B cell (primary cell): ENCODE measurements around the gene DGKQ. TPM values are rescaled to one million over a fixed set of nuclear protein-coding genes. Genes with fewer than 3 reads are reported as not detected.

ENCODE experiments used
- ATAC-seq: fragments of 200-7000 bp; cut with Tn5 transposase; one replicate; pipeline ENCODE4 v1.10.0; 2021; ENCODE audit warnings: low read depth, mild to moderate bottlenecking, moderate number of reproducible peaks, moderate library complexity
- CTCF ChIA-PET: fragments of 350-600 bp; sonication (Branson Sonifier 250); formaldehyde crosslinking; loops from one replicate; lab custom pipeline; 2021; ENCODE audit warnings: antibody characterized with exemption, inconsistent platforms; lab: Charles Lee
- POLR2A ChIA-PET: fragments of 350-600 bp; sonication (Branson Sonifier 250); formaldehyde crosslinking; loops from one replicate; lab custom pipeline; 2021; ENCODE audit warnings: antibody characterized with exemption; lab: Charles Lee
- DNase-seq: peaks from one replicate; pipeline ENCODE4 v3.0.0; 2013
- H2AFZ ChIP-seq: 2 replicates; pipeline ENCODE4 v1.6.1; 2012; ENCODE audit warnings: mild to moderate bottlenecking, low read depth, low read length; ENCODE audit not compliant: insufficient read depth, poor library complexity, severe bottlenecking
- H3K27ac ChIP-seq, 2 donors: 1 replicate in 1 of 2; 2 replicates in 1 of 2; pipeline ENCODE4 v1.5.1; 2012 to 2013; ENCODE audit warnings: low read length in 2 of 2, mild to moderate bottlenecking in 2 of 2, moderate library complexity in 1 of 2
- H3K27me3 ChIP-seq, 4 experiments: fragments of 200-600 bp in 1 of 4; sonication (generic) in 1 of 4; replicated peaks in 1 of 4; 1 replicate in 2 of 4; 2 replicates in 2 of 4; pipeline versions ENCODE4 v1.6.1 to v1.7.0; 2013 to 2016; ENCODE audit warnings: low read length in 3 of 4, mild to moderate bottlenecking in 2 of 4, mixed read lengths in 1 of 4, moderate library complexity in 1 of 4; ENCODE audit not compliant: insufficient read depth in 4 of 4, control insufficient read depth in 3 of 4; ENCODE audit errors: control extremely low read depth in 1 of 4
- H3K36me3 ChIP-seq, 2 experiments: replicated peaks in 1 of 2; 1 replicate in 1 of 2; 2 replicates in 1 of 2; pipeline versions ENCODE4 v1.6.1 to v1.7.1; 2013; ENCODE audit warnings: low read length in 1 of 2; ENCODE audit not compliant: insufficient read depth in 2 of 2, control insufficient read depth in 1 of 2; ENCODE audit errors: control extremely low read depth in 1 of 2, extremely low read depth in 1 of 2
- H3K4me1 ChIP-seq, 2 donors: fragments of 200-600 bp in 1 of 2; sonication (generic) in 1 of 2; 1 replicate in 1 of 2; 2 replicates in 1 of 2; pipeline versions ENCODE4 v1.5.1 to v1.6.1; 2013 to 2017; ENCODE audit warnings: low read length in 2 of 2; ENCODE audit not compliant: control insufficient read depth in 2 of 2, insufficient read depth in 2 of 2
- H3K4me2 ChIP-seq: replicated peaks from 2 replicates; pipeline ENCODE3; 2012; ENCODE audit warnings: mild to moderate bottlenecking, low read depth, low read length; ENCODE audit not compliant: poor library complexity, severe bottlenecking
- H3K4me3 ChIP-seq, 5 experiments: fragments of 200-600 bp in 1 of 5; sonication (generic) in 1 of 5; 1 replicate in 3 of 5; 2 replicates in 2 of 5; pipeline versions ENCODE4 v1.5.1 to v1.7.0; 2011 to 2016; ENCODE audit warnings: low read length in 4 of 5, mild to moderate bottlenecking in 4 of 5, low read depth in 2 of 5, control low read depth in 1 of 5, moderate library complexity in 1 of 5; ENCODE audit not compliant: insufficient read depth in 1 of 5; ENCODE audit errors: control extremely low read depth in 1 of 5, extremely low read depth in 1 of 5
- H3K79me2 ChIP-seq: fragments of 200-600 bp; sonication (generic); one replicate; pipeline ENCODE4 v1.6.0; 2016; ENCODE audit warnings: low read length; ENCODE audit not compliant: control insufficient read depth, insufficient read depth
- H3K9ac ChIP-seq: fragments of 200-600 bp; sonication (generic); 2 replicates; pipeline ENCODE4 v1.6.1; 2017; ENCODE audit warnings: mild to moderate bottlenecking, low read length, moderate library complexity
- H3K9me3 ChIP-seq, 3 donors: one replicate each; pipeline versions ENCODE4 v1.6.1 to v1.7.1; 2013; ENCODE audit warnings: low read length in 2 of 3; ENCODE audit not compliant: control insufficient read depth in 2 of 3, insufficient read depth in 1 of 3; ENCODE audit errors: control extremely low read depth in 1 of 3
- H4K20me1 ChIP-seq: 2 replicates; pipeline ENCODE4 v1.6.0; 2012; ENCODE audit warnings: mild to moderate bottlenecking, low read length; ENCODE audit not compliant: insufficient read depth, control insufficient read depth, poor library complexity, severe bottlenecking
- H3K27ac Mint-ChIP-seq: one replicate; pipeline ENCODE4 v1.8.0; 2021; ENCODE audit warnings: mixed read lengths
- H3K27me3 Mint-ChIP-seq: one replicate; pipeline ENCODE4 v1.8.0; 2021; ENCODE audit warnings: mixed read lengths
- H3K4me1 Mint-ChIP-seq: one replicate; pipeline ENCODE4 v1.8.0; 2021; ENCODE audit warnings: mixed read lengths
- H3K4me3 Mint-ChIP-seq: one replicate; pipeline ENCODE4 v1.8.0; 2021; ENCODE audit warnings: mixed read lengths
- H3K9me3 Mint-ChIP-seq: one replicate; pipeline ENCODE4 v1.8.0; 2022; ENCODE audit warnings: mixed read lengths; ENCODE audit not compliant: insufficient read depth
- EZH2 ChIP-seq: IDR thresholded peaks from 2 replicates; pipeline ENCODE4 v1.6.1; 2012; ENCODE audit warnings: borderline replicate concordance, low read depth, mild to moderate bottlenecking, moderate library complexity, low read length; ENCODE audit not compliant: insufficient read depth, poor library complexity, severe bottlenecking
- WGBS: methylation state at CpG from one replicate; pipeline ENCODE4 v1.1.5; 2013; ENCODE audit warnings: missing lambda C conversion rate; ENCODE audit not compliant: insufficient coverage; 5-methylcytosine and 5-hydroxymethylcytosine counted together
- intact Hi-C: fragments of 100-400 bp; cut with micrococcal nuclease; formaldehyde crosslinking; loops from one replicate; pipeline ENCODE4 v1.10.0; 2022
- polyA plus RNA-seq: library from polyadenylated mRNA; depleted of rRNA; stranded (reverse); fragments of >200 nt; gene quantifications from 2 replicates; pipeline ENCODE4 v1.2.3, GENCODE V29; 2012
- total RNA-seq, 2 donors: library from RNA; stranded (reverse); fragments of 120-200 nt in 1 of 2; gene quantifications; 1 replicate in 1 of 2; 2 replicates in 1 of 2; pipeline versions ENCODE4 v1.2.3 to v1.2.4, GENCODE V29; 2013 to 2022
- TF ChIP-seq, protein P1 (sequence below): fragments of 200-600 bp; IDR thresholded peaks from one replicate; pipeline ENCODE4 v1.8.0; 2022; ENCODE audit warnings: antibody characterized with exemption, mild to moderate bottlenecking

The DGKQ gene
- total and polyA plus RNA-seq, 2 donors (not counting 1 experiment from before 2014, with no cell fraction given): 22.6 to 30.4 TPM

DNA sequence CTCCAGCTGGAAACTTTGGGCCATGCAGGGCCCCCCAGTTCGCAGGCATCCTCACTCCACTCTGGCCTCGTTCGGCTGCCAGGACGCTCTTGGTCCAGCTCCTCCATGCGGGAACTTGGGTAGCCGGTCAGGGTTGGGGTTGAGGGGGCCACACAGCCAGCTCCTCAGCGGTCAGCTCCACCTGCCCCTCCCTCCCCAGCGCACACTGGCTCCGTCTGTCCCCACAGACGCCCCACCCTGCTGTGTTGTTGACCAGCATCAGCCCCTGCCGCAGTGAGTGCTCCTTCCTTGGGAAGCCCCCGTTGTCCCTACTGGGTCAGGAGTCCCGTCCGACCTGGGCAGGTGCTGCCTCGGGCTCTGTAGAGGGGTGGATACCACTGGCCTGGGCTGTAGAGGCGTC, 43.8 kb upstream of the DGKQ start:
- Mint-ChIP-seq H3K27me3 (no peaks in the 10 kb centered on the region), H3K9me3 (no peaks in the 10 kb centered on the region), H3K27ac (no peak overlapping the region), H3K4me3 (no peak overlapping the region), H3K4me1 (peaks cover 24% of the 10 kb centered on the region)
- ATAC-seq (no peak), DNase-seq (no peak)
- no peaks in the 10 kb centered on the region for H3K79me2 ChIP-seq
- POLR2A ChIA-PET: no interaction called here
- CTCF ChIA-PET: no interaction called here
- H3K36me3 ChIP-seq: no peaks in the 10 kb centered on the region
- H3K4me2 ChIP-seq: no peak overlapping the region
- intact Hi-C loops: no loop called here
- H2AFZ ChIP-seq: no peak overlapping the region
- no peaks in the 10 kb centered on the region for H4K20me1 ChIP-seq
- peaks cover 17 to 25% of the 10 kb centered on the region in 2 donors for H3K4me1 ChIP-seq
- H3K9me3 ChIP-seq: no peaks in the 10 kb centered on the region
- H3K27me3 ChIP-seq: peaks cover 0 to 5% (median 1%) of the 10 kb centered on the region in 4 experiments
- H3K4me3 ChIP-seq: no peak overlapping the region
- WGBS: 94% methylated on average over 12 of the region's 16 CpGs
- TF ChIP-seq, protein P1, sequence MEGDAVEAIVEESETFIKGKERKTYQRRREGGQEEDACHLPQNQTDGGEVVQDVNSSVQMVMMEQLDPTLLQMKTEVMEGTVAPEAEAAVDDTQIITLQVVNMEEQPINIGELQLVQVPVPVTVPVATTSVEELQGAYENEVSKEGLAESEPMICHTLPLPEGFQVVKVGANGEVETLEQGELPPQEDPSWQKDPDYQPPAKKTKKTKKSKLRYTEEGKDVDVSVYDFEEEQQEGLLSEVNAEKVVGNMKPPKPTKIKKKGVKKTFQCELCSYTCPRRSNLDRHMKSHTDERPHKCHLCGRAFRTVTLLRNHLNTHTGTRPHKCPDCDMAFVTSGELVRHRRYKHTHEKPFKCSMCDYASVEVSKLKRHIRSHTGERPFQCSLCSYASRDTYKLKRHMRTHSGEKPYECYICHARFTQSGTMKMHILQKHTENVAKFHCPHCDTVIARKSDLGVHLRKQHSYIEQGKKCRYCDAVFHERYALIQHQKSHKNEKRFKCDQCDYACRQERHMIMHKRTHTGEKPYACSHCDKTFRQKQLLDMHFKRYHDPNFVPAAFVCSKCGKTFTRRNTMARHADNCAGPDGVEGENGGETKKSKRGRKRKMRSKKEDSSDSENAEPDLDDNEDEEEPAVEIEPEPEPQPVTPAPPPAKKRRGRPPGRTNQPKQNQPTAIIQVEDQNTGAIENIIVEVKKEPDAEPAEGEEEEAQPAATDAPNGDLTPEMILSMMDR: no peak
- TF ChIP-seq EZH2: no peak
- no peak overlapping the region for H3K9ac ChIP-seq
- no peak overlapping the region for H3K27ac ChIP-seq

DNA sequence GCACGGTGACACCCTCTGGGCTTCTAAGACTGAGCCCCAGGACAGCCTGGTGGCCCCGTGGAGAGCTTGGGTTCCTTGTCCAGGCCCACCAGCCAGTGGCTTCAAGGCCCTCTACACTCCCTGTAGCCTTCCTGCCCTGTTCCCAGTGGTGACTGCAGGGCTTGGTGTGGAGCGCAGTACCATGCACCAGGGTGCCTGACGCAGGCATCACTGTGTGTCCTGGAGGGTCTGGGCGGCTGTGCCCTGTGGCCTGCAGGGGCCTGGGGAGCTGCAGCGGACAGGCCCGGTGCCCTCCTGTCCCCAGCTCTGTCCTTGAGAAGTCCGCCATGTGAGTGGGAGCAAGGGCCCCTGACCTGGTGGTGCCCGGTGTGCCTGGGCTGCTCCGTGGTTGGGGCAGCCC, 42.4 kb upstream of the DGKQ start:
- intact Hi-C loops: no loop called here
- TF ChIP-seq EZH2: no peak
- TF ChIP-seq, protein P1: no peak
- no peak for ATAC-seq
- Histone ChIP-seq H3K27me3 (peaks cover 0 to 5% (median 1%) of the 10 kb centered on the region in 4 experiments), H2AFZ (no peak overlapping the region), H3K27ac (no peak overlapping the region), H3K36me3 (no peaks in the 10 kb centered on the region), H3K9me3 (no peaks in the 10 kb centered on the region), H3K4me3 (no peak overlapping the region), H3K4me1 (peaks cover 8 to 19% of the 10 kb centered on the region in 2 donors), H3K4me2 (no peak overlapping the region), H3K79me2 (no peaks in the 10 kb centered on the region), H4K20me1 (no peaks in the 10 kb centered on the region), H3K9ac (no peak overlapping the region)
- H3K4me3 Mint-ChIP-seq: no peak overlapping the region
- H3K27ac Mint-ChIP-seq: no peak overlapping the region
- CTCF ChIA-PET: no interaction called here
- H3K4me1 Mint-ChIP-seq: peaks cover 13% of the 10 kb centered on the region
- no peaks in the 10 kb centered on the region for H3K27me3 Mint-ChIP-seq
- WGBS: 93% methylated on average over 10 of the region's 10 CpGs
- POLR2A ChIA-PET: no interaction called here
- H3K9me3 Mint-ChIP-seq: no peaks in the 10 kb centered on the region
- no peak for DNase-seq
